ENCODE data around the gene FOSL2.

Gene FOSL2

GRCh38 chr2:28454016-28454930 is 61.6 kb downstream of the FOSL2 start:
- DNase-seq (ENCODE audit: low spot score): no peak
- no peak for TF ChIP-seq CTCF (IDR thresholded peaks at IDR 0.05; ENCODE audit: borderline replicate concordance, control extremely low read depth, extremely low read depth, insufficient read depth, missing control alignments)
- in situ Hi-C loops (cut with MboI; ENCODE audit: low sequenced_read_pairs, unreplicated experiment): no loop called here

DNA sequence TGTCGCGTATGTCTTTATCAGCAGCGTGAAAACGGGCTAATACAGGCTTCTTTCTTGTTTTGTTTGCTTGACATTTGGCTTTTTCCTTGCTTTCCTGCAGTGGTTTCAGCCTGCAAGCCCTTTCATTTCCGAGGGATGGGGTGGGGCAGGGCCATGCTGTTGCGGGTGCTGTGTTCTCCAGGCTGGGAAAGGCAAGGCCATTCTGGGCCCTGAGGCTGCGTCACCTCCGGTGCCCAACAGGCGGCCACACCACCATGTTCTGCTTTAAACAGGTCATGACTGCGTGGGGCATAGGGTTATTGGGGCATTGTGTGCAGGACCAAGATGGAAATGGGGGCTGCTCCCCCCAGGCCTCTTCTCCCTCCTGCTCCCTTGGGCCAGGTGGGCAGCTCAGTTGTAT is 64.6 kb downstream of the FOSL2 start:
- no peak for DNase-seq (ENCODE audit: low spot score)
- in situ Hi-C loops (cut with MboI; ENCODE audit: low sequenced_read_pairs, unreplicated experiment): no loop called here
- no peak for TF ChIP-seq CTCF (IDR thresholded peaks at IDR 0.05; ENCODE audit: borderline replicate concordance, control extremely low read depth, extremely low read depth, insufficient read depth, missing control alignments)

DNA sequence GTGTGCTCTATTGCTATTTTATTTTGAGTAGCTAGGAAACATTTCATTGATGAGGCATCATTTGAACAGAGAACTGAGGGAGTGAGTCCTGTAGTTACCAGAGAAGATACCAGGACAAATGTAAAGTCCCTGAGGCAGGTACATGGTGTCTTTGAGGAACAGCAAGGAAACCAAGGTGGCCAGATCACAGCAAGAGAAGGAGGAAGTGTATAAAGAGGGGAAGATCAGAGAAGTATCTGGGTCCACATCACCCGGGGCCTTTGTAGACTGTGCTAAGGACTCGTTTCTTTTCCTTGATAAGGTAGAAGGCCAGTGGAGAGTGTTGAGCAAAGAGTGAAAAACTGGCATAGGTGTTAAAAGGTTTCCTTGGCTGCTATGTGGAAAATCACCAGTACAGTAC is 68.4 kb downstream of the FOSL2 start:
- TF ChIP-seq CTCF (IDR thresholded peaks at IDR 0.05; ENCODE audit: borderline replicate concordance, control extremely low read depth, extremely low read depth, insufficient read depth, missing control alignments): no peak
- in situ Hi-C loops (cut with MboI; ENCODE audit: low sequenced_read_pairs, unreplicated experiment): no loop called here
- no peak for DNase-seq (ENCODE audit: low spot score)

DNA sequence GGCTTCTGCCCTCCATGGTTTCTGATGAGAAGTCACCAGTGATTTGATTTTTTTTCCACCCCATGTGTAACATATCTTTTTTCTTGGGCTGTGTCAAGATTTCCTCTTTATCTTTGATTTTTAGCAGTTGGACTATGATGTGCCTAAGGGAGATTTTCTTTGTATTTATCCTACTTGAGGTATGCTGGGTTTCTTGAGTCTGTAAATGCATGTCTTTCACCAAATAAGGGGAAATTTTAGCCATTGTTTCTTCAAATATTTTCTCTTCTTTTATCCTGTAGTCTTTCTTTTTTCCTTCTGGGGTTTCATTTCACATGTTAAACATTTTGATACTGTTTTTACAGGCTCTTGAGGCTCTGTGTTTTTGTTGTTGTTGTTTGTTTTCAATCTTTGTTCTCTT is 69.5 kb downstream of the FOSL2 start:
- no peak for DNase-seq (ENCODE audit: low spot score)
- in situ Hi-C loops (cut with MboI; ENCODE audit: low sequenced_read_pairs, unreplicated experiment): no loop called here

GRCh38 chr2:28463211-28463816 is 70.7 kb downstream of the FOSL2 start:
- no peak for DNase-seq (ENCODE audit: low spot score)
- in situ Hi-C loops (cut with MboI; ENCODE audit: low sequenced_read_pairs, unreplicated experiment): no loop called here
- no peak for TF ChIP-seq CTCF (IDR thresholded peaks at IDR 0.05; ENCODE audit: borderline replicate concordance, control extremely low read depth, extremely low read depth, insufficient read depth, missing control alignments)

More for the DNA sequence above, 69.5 kb downstream of the FOSL2 start:
- no peak for TF ChIP-seq CTCF (IDR thresholded peaks at IDR 0.05; ENCODE audit: borderline replicate concordance, control extremely low read depth, extremely low read depth, insufficient read depth, missing control alignments)

GRCh38 chr2:28463893-28464292 is 71.2 kb downstream of the FOSL2 start:
- in situ Hi-C loops (cut with MboI; ENCODE audit: low sequenced_read_pairs, unreplicated experiment): no loop called here
- DNase-seq (ENCODE audit: low spot score): no peak
- no peak for TF ChIP-seq CTCF (IDR thresholded peaks at IDR 0.05; ENCODE audit: borderline replicate concordance, control extremely low read depth, extremely low read depth, insufficient read depth, missing control alignments)

All from GM13976 (cell line).